GM21619 (cell line): Measurements from ENCODE around the gene SEPTIN10.
"Not testable (repeated sequence)": the region's sequence is repeated elsewhere in the genome, so short reads cannot be mapped to it uniquely, and the experiment has no call there.

Experiments used
- ATAC-seq: cut with Tn5 transposase; IDR thresholded peaks from one replicate; pipeline ENCODE4 v1.9.1; 2021; ENCODE audit not compliant: unreplicated experiment

The SEPTIN10 gene

GRCh38 chr2:109613922-109614714 is at the start of gene SEPTIN10, which contains the start of gene SOWAHC:
TSS of gene SEPTIN10 (minus strand) at chr2:109613966. CDS start at chr2:109613827, 139 bp downstream.
TSS of gene SOWAHC (plus strand) at chr2:109614364. CDS start at chr2:109614490, 126 bp downstream.
- ATAC-seq = peak; percentile 65

- ATAC-seq = no peak
Measured at GRCh38 chr2:109662889-109663288, 49.1 kb upstream of the SEPTIN10 start.

- no peak for ATAC-seq
Measured at GRCh38 chr2:109660046-109660860, 46.5 kb upstream of the SEPTIN10 start.

GRCh38 chr2:109659396-109660045 is 45.8 kb upstream of the SEPTIN10 start:
- no peak for ATAC-seq

GRCh38 chr2:109655287-109655686 is 41.5 kb upstream of the SEPTIN10 start:
- no peak for ATAC-seq

GRCh38 chr2:109654326-109655050 is 40.7 kb upstream of the SEPTIN10 start:
- ATAC-seq = no peak

GRCh38 chr2:109649736-109650695 is 36.2 kb upstream of the SEPTIN10 start:
- ATAC-seq = no peak

- no peak for ATAC-seq
Measured at GRCh38 chr2:109648041-109648527, 34.3 kb upstream of the SEPTIN10 start.

- no peak for ATAC-seq
Measured at GRCh38 chr2:109647636-109648035, 33.9 kb upstream of the SEPTIN10 start.

GRCh38 chr2:109646961-109647360 is 33.2 kb upstream of the SEPTIN10 start:
- ATAC-seq = no peak

- ATAC-seq = no peak
Measured at GRCh38 chr2:109645412-109646184, 31.8 kb upstream of the SEPTIN10 start.

- ATAC-seq = no peak
Measured at GRCh38 chr2:109644571-109645275, 31.0 kb upstream of the SEPTIN10 start.

GRCh38 chr2:109640000-109640399 is 26.2 kb upstream of the SEPTIN10 start:
- ATAC-seq = not testable (repeated sequence)

GRCh38 chr2:109638795-109639194 is 25.0 kb upstream of the SEPTIN10 start:
- peak; percentile 47 for ATAC-seq

GRCh38 chr2:109637749-109638570 is 24.2 kb upstream of the SEPTIN10 start:
- ATAC-seq = peak; percentile 63

- no peak for ATAC-seq
Measured at GRCh38 chr2:109636317-109636716, 22.6 kb upstream of the SEPTIN10 start.
